Uterus (tissue), 4 donors: Measurements from ENCODE around the gene AKT3. TPM values are rescaled to one million over a fixed set of nuclear protein-coding genes. Genes with fewer than 3 reads are reported as not detected.

Source experiments
- DNase-seq, 2 donors: peaks; one replicate each; pipeline ENCODE4 v3.0.0-alpha.2; 2019 to 2020
- H3K27ac ChIP-seq, 2 donors: fragments of 200-600 bp; sonication (generic); 1 replicate in 1 of 2; 2 replicates in 1 of 2; pipeline ENCODE4 v1.5.1; 2016 to 2018
- H3K27me3 ChIP-seq, 2 donors: fragments of 200-600 bp; sonication (generic); one replicate each; pipeline ENCODE4 v1.5.1; 2018 to 2019; ENCODE audit warnings: control low read depth in 1 of 2
- H3K36me3 ChIP-seq, 2 donors: fragments of 200-600 bp; sonication (generic); one replicate each; pipeline ENCODE4 v1.5.1; 2019; ENCODE audit warnings: control low read depth in 1 of 2
- H3K4me1 ChIP-seq, 2 donors: fragments of 200-600 bp; sonication (generic); one replicate each; pipeline ENCODE4 v1.5.1; 2018 to 2019; ENCODE audit warnings: control low read depth in 1 of 2
- H3K4me3 ChIP-seq, 2 donors: fragments of 200-600 bp; sonication (generic); 1 replicate in 1 of 2; 2 replicates in 1 of 2; pipeline ENCODE4 v1.5.1; 2018 to 2019; ENCODE audit warnings: mild to moderate bottlenecking in 1 of 2
- H3K9me3 ChIP-seq, 2 donors: fragments of 200-600 bp; sonication (generic); one replicate each; pipeline ENCODE4 v1.5.1; 2019; ENCODE audit warnings: control low read depth in 1 of 2
- POLR2A ChIP-seq, 2 donors: fragments of 450-650 bp; IDR thresholded peaks; one replicate each; pipeline ENCODE4 v1.6.1; 2016; ENCODE audit warnings: antibody characterized with exemption in 2 of 2, mild to moderate bottlenecking in 1 of 2, moderate library complexity in 1 of 2
- intact Hi-C: fragments of 100-400 bp; cut with DNase I; formaldehyde crosslinking; loops from one replicate; pipeline ENCODE4 v1.15.1; 2023; ENCODE audit warnings: low total_unique reads
- total RNA-seq, 4 donors: library from RNA; depleted of rRNA in 3 of 4; stranded (reverse); fragments of >200 nt in 3 of 4; gene quantifications; one replicate each; pipeline versions ENCODE4 v1.1.0 to v1.2.4, GENCODE V29; 2014 to 2023
- TF ChIP-seq, protein P1 (sequence below), 4 experiments: fragments of 200-600 bp in 2 of 4; fragments of 450-650 bp in 2 of 4; sonication (generic) in 2 of 4; IDR thresholded peaks; one replicate each; pipeline ENCODE4 v1.5.1; 2016 to 2019; ENCODE audit warnings: antibody characterized with exemption in 4 of 4, mild to moderate bottlenecking in 2 of 4, moderate library complexity in 1 of 4
- donor health status: DM: yes; HTN: yes; CAD: no.

Gene AKT3
- total RNA-seq, 4 donors from 2014 or later = 39.2 to 227 (median 97.6) TPM

DNA sequence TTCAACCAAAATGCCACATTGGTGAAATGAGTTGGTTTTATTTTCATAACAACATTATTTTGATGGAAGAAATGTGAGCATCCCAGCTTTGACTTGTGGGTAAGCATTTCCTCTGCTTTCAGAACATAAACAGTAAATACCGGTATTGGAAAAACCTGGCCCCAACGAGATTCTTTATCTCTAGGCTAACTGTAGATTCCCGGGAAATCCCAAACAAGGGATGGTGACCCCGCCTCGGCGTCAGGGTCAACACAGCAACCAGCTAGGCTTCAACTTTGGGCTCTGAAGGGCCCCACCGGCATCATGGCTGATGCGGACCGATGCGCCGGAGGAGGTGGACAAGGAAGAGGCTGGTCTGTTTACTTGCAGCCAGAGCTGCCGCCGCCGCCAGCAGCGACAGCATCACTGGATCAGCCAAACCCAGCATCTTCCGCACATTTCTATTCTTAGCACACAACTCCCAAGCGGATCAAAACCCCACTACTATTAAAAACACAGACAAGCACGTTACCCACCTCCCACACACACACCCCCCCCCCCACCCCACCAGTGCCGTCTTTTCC, 1.1 kb downstream of the AKT3 start:
- peak overlapping the region; percentile 51 to 83 for H3K4me3 ChIP-seq
- intact Hi-C loops = no loop called here
- no peaks in the 10 kb centered on the region for H3K9me3 ChIP-seq
- peak; percentile 63 to 65 for DNase-seq
- peak overlapping the region; percentile 99 for H3K27ac ChIP-seq
- TF ChIP-seq, protein P1, sequence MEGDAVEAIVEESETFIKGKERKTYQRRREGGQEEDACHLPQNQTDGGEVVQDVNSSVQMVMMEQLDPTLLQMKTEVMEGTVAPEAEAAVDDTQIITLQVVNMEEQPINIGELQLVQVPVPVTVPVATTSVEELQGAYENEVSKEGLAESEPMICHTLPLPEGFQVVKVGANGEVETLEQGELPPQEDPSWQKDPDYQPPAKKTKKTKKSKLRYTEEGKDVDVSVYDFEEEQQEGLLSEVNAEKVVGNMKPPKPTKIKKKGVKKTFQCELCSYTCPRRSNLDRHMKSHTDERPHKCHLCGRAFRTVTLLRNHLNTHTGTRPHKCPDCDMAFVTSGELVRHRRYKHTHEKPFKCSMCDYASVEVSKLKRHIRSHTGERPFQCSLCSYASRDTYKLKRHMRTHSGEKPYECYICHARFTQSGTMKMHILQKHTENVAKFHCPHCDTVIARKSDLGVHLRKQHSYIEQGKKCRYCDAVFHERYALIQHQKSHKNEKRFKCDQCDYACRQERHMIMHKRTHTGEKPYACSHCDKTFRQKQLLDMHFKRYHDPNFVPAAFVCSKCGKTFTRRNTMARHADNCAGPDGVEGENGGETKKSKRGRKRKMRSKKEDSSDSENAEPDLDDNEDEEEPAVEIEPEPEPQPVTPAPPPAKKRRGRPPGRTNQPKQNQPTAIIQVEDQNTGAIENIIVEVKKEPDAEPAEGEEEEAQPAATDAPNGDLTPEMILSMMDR (IDR thresholded peaks at IDR 0.05) = no peak
- TF ChIP-seq POLR2A (IDR thresholded peaks at IDR 0.05) = peak in 1 of 2 donors; percentile 51
- H3K36me3 ChIP-seq = no peaks in the 10 kb centered on the region
- no peaks in the 10 kb centered on the region for H3K4me1 ChIP-seq
- H3K27me3 ChIP-seq = no peaks in the 10 kb centered on the region

DNA sequence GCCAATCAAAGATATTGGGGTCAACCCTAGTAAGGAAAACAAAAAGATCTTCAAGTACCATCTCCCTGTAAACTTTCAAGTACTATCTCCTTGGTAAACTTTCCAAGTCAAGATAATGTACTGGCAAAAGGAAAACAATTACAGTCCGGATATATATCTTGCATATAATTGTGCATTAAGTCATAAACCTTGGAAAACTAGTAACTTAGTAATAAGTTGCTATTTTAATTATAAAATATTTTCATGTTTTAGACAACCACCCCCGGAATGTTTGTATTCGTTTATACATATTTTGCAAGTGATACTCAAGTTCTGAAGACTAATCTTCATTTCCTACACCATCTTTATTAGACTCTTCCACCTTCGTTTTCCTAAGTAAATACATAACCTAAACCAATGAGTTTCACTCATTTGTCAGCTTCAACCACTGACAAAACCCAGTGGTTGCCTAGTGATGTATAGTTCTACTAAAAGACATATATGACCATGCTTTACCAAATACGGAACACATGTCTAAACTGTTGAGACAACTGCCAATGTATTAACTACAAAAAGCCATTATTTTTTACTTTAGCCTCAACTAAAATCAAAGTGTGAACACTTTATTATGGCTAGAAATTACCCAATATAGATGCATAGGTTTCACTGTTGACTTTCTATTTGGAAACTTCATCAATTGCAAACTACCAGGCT, 1.7 kb downstream of the AKT3 start:
- no peaks in the 10 kb centered on the region for H3K36me3 ChIP-seq
- H3K4me1 ChIP-seq = no peaks in the 10 kb centered on the region
- H3K4me3 ChIP-seq = peak overlapping the region; percentile 51 to 83
- H3K9me3 ChIP-seq = no peaks in the 10 kb centered on the region
- TF ChIP-seq POLR2A (IDR thresholded peaks at IDR 0.05) = no peak
- TF ChIP-seq, protein P1 (IDR thresholded peaks at IDR 0.05) = no peak
- no peaks in the 10 kb centered on the region for H3K27me3 ChIP-seq
- intact Hi-C loops = no loop called here
- DNase-seq = no peak
- H3K27ac ChIP-seq = peak overlapping the region; percentile 99

DNA sequence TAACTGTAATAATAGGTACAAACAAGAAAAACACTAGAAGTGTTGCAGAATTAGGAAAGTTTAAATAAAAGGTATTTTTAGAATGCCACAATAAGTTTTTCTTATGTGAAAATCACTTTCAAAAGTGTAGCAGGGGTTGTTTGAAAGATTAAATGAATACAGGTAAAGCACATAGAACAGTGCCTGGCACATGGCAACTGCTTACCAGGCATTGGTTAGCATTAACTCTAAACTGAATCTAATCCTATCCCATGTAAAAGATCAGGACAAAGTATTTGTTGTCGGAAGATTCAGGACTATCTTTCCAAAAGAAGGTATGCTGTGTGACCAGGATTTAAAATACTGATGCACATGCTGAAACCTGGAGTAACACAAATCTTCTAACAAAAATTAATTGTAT, 3.3 kb downstream of the AKT3 start:
- Histone ChIP-seq H3K4me1 (no peaks in the 10 kb centered on the region), H3K4me3 (no peak overlapping the region), H3K27ac (peak overlapping the region in 1 of 2 donors; percentile 99), H3K27me3 (no peaks in the 10 kb centered on the region), H3K9me3 (no peaks in the 10 kb centered on the region), H3K36me3 (no peaks in the 10 kb centered on the region)
- DNase-seq = no peak
- intact Hi-C loops = no loop called here
- TF ChIP-seq POLR2A (IDR thresholded peaks at IDR 0.05) = no peak
- TF ChIP-seq, protein P1 (IDR thresholded peaks at IDR 0.05) = no peak

DNA sequence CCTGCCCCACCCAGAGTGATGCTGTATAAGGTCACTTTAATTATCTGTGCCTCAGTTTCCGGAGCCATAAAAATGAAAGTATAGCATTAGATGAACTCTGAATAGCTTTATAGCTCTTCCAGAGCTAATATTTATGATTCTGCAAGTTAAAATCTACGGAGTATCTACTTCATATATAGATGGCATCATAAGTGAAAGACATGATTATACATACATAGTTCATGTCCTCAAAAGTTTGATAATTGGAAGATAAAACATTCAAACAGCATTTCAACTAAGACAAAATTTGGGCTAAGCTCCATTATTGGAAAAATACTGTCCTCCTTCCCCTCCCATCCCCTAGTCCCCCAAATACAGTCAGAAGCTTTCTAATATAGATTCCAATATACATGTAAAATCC, 4.2 kb downstream of the AKT3 start:
- Histone ChIP-seq H3K27ac (peak overlapping the region in 1 of 2 donors; percentile 38), H3K27me3 (no peaks in the 10 kb centered on the region), H3K4me3 (no peak overlapping the region), H3K36me3 (no peaks in the 10 kb centered on the region), H3K9me3 (no peaks in the 10 kb centered on the region), H3K4me1 (no peaks in the 10 kb centered on the region)
- TF ChIP-seq, protein P1 (IDR thresholded peaks at IDR 0.05) = no peak
- no peak for TF ChIP-seq POLR2A (IDR thresholded peaks at IDR 0.05)
- intact Hi-C loops = no loop called here
- DNase-seq = no peak

DNA sequence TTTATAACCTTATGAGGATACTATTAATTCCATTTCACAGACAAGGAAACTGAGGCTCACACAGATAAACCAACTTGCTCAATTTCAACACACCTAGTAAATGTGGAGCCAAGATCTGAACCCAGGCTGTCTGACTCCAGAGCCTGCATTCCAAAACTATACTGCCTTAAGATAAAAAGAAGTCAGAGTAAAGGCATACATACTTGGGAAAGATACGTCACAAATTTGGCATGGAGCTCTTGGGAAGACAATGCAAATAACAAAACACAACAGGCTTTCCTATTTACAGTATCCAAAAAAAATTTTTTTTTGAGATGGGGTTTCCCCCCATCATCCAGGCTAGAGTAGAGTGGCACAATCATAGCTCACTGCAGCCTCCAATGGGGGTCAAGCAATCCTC, 5.9 kb downstream of the AKT3 start:
- H3K9me3 ChIP-seq = no peaks in the 10 kb centered on the region
- no peaks in the 10 kb centered on the region for H3K27me3 ChIP-seq
- DNase-seq = no peak
- H3K4me3 ChIP-seq = no peak overlapping the region
- no peaks in the 10 kb centered on the region for H3K36me3 ChIP-seq
- H3K4me1 ChIP-seq = peaks cover 0 to 5% of the 10 kb centered on the region in 2 donors
- TF ChIP-seq, protein P1 (IDR thresholded peaks at IDR 0.05) = no peak
- TF ChIP-seq POLR2A (IDR thresholded peaks at IDR 0.05) = no peak
- intact Hi-C loops = no loop called here
- H3K27ac ChIP-seq = peak overlapping the region; percentile 59 to 71
